Body of pancreas (tissue), 4 donors: ENCODE results near the gene NMNAT3.

Experiments used
- CTCF ChIP-seq, 7 experiments: fragments of 450-650 bp in 4 of 7; fragments of 200-600 bp in 3 of 7; sonication (generic) in 3 of 7; IDR thresholded peaks; one replicate each; pipeline ENCODE4 v1.5.1; 2016 to 2019; ENCODE audit warnings: antibody characterized with exemption in 7 of 7
- POLR2A ChIP-seq, 3 donors: fragments of 450-650 bp; IDR thresholded peaks; one replicate each; pipeline ENCODE4 v1.6.1; 2016; ENCODE audit warnings: antibody characterized with exemption in 3 of 3, mild to moderate bottlenecking in 2 of 3

GRCh38 chr3:139686206-139686605, 8.4 kb upstream of the NMNAT3 start:
- TF ChIP-seq CTCF (IDR thresholded peaks at IDR 0.05) (no peak), POLR2A (IDR thresholded peaks at IDR 0.05) (no peak)
